IMR-90 (cell line): ENCODE results near the gene SSBP3. TPM values are rescaled to one million over a fixed set of nuclear protein-coding genes. Genes with fewer than 3 reads are reported as not detected.

Source experiments
- ATAC-seq: fragments of 200-7000 bp; cut with Tn5 transposase; 2 replicates; pipeline ENCODE4 v1.9.1; 2020; ENCODE audit warnings: low read depth, mild to moderate bottlenecking, moderate library complexity
- BruUV-seq: library from RNA; stranded (reverse); fragments of 400-500 nt; replicated peaks from 2 replicates; lab custom pipeline; 2021; lab: Mats Ljungman, UMichigan
- CTCF ChIA-PET: fragments of 300-600 bp; formaldehyde crosslinking; extraction: SDS; loops from one replicate; lab custom pipeline; 2021; ENCODE audit warnings: antibody characterized with exemption; lab: Yijun Ruan, JAX
- POLR2A ChIA-PET: fragments of 300-600 bp; sonication (Branson Sonifier 250); formaldehyde crosslinking; loops from one replicate; lab custom pipeline; 2022; ENCODE audit warnings: antibody characterized with exemption; ENCODE audit not compliant: unreplicated experiment; lab: Charles Lee
- DNase-seq: peaks from one replicate; pipeline ENCODE4 v3.0.0; 2013
- H2AFZ ChIP-seq: replicated peaks from 2 replicates; pipeline ENCODE3; 2013; ENCODE audit warnings: low read length, mild to moderate bottlenecking; ENCODE audit not compliant: poor library complexity
- H2AK5ac ChIP-seq: 2 replicates; pipeline ENCODE4 v1.6.1; 2013; ENCODE audit warnings: low read depth, low read length, inconsistent platforms
- H2AK9ac ChIP-seq: replicated peaks from 2 replicates; pipeline ENCODE3; 2013; ENCODE audit warnings: mild to moderate bottlenecking, low read depth, low read length, moderate library complexity; ENCODE audit not compliant: poor library complexity
- H2BK120ac ChIP-seq: 2 replicates; pipeline ENCODE4 v1.6.1; 2013; ENCODE audit warnings: low read depth, low read length, inconsistent platforms
- H2BK15ac ChIP-seq: 3 replicates; pipeline ENCODE4 v1.6.1; 2013; ENCODE audit warnings: low read depth, low read length, inconsistent platforms
- H2BK20ac ChIP-seq: 2 replicates; pipeline ENCODE4 v1.6.1; 2013; ENCODE audit warnings: low read depth, mild to moderate bottlenecking, inconsistent platforms, low read length, moderate library complexity
- H2BK5ac ChIP-seq: 2 replicates; pipeline ENCODE4 v1.6.1; 2013; ENCODE audit warnings: mild to moderate bottlenecking, low read depth, low read length, inconsistent platforms; ENCODE audit not compliant: poor library complexity, severe bottlenecking
- H3K14ac ChIP-seq: replicated peaks from 2 replicates; pipeline ENCODE4 v1.6.1; 2013; ENCODE audit warnings: low read depth, low read length, inconsistent platforms
- H3K18ac ChIP-seq: 2 replicates; pipeline ENCODE4 v1.6.1; 2013; ENCODE audit warnings: low read depth, low read length, control low read depth
- H3K23ac ChIP-seq: 2 replicates; pipeline ENCODE4 v1.6.1; 2013; ENCODE audit warnings: low read depth, low read length, inconsistent platforms
- H3K27ac ChIP-seq: 2 replicates; pipeline ENCODE4 v1.5.1; 2013; ENCODE audit warnings: mild to moderate bottlenecking, control low read depth, low read length; ENCODE audit not compliant: insufficient read depth
- H3K27me3 ChIP-seq: 2 replicates; pipeline ENCODE4 v1.6.1; 2013; ENCODE audit warnings: low read length; ENCODE audit not compliant: control insufficient read depth, insufficient read depth
- H3K36me3 ChIP-seq: 2 replicates; pipeline ENCODE4 v1.6.1; 2013; ENCODE audit warnings: low read length, mixed read lengths; ENCODE audit not compliant: control insufficient read depth, insufficient read depth
- H3K4ac ChIP-seq: 2 replicates; pipeline ENCODE4 v1.6.1; 2013; ENCODE audit warnings: low read depth, low read length, inconsistent platforms
- H3K4me1 ChIP-seq: 2 replicates; pipeline ENCODE4 v1.6.1; 2013; ENCODE audit warnings: low read length, mixed read lengths; ENCODE audit not compliant: control insufficient read depth, insufficient read depth
- H3K4me2 ChIP-seq: 2 replicates; pipeline ENCODE4 v1.6.1; 2013; ENCODE audit warnings: low read depth, mild to moderate bottlenecking, control low read depth, low read length, moderate library complexity
- H3K4me3 ChIP-seq: 2 replicates; pipeline ENCODE4 v1.5.1; 2013; ENCODE audit warnings: low read depth, mild to moderate bottlenecking, control low read depth, low read length, moderate library complexity; ENCODE audit not compliant: insufficient read depth
- H3K56ac ChIP-seq: 2 replicates; pipeline ENCODE4 v1.6.1; 2013; ENCODE audit warnings: low read length, inconsistent platforms; ENCODE audit not compliant: insufficient read depth; ENCODE audit errors: extremely low read depth
- H3K79me1 ChIP-seq, 2 experiments: 2 replicates each; pipeline ENCODE4 v1.6.1; 2013; ENCODE audit warnings: low read length in 2 of 2, inconsistent platforms in 1 of 2, low read depth in 1 of 2
- H3K9ac ChIP-seq: 2 replicates; pipeline ENCODE4 v1.6.1; 2013; ENCODE audit warnings: low read depth, low read length, control low read depth
- H3K9me1 ChIP-seq: 2 replicates; pipeline ENCODE4 v1.6.1; 2013; ENCODE audit warnings: low read length, inconsistent platforms; ENCODE audit not compliant: insufficient read depth
- H3K9me3 ChIP-seq: 2 replicates; pipeline ENCODE4 v1.6.1; 2013; ENCODE audit warnings: low read length; ENCODE audit not compliant: control insufficient read depth, insufficient read depth
- H4K20me1 ChIP-seq: 2 replicates; pipeline ENCODE4 v1.6.1; 2013; ENCODE audit warnings: low read length, inconsistent platforms; ENCODE audit not compliant: insufficient read depth
- H4K5ac ChIP-seq: 2 replicates; pipeline ENCODE4 v1.6.1; 2013; ENCODE audit warnings: mild to moderate bottlenecking, low read depth, low read length, control low read depth
- H4K8ac ChIP-seq, 2 experiments: 2 replicates each; pipeline ENCODE4 v1.6.1; 2013; ENCODE audit warnings: low read depth in 2 of 2, low read length in 2 of 2, control low read depth in 1 of 2, inconsistent platforms in 1 of 2
- H4K91ac ChIP-seq: 2 replicates; pipeline ENCODE4 v1.6.1; 2013; ENCODE audit warnings: low read depth, low read length, inconsistent platforms; ENCODE audit not compliant: insufficient read depth
- BHLHE40 ChIP-seq: fragments of 150-350 bp; IDR thresholded peaks from 2 replicates; pipeline ENCODE4 v1.6.1; 2016; ENCODE audit warnings: mild to moderate bottlenecking, low read depth, low read length
- CEBPB ChIP-seq: IDR thresholded peaks from 2 replicates; pipeline ENCODE4 v1.6.1; 2012; ENCODE audit warnings: low read depth, low read length, improper control_type of control experiment
- CTCF ChIP-seq: conservative IDR thresholded peaks from 2 replicates; pipeline ENCODE4 v1.5.1; 2012; ENCODE audit warnings: mild to moderate bottlenecking, low read depth, low read length, improper control_type of control experiment
- FOS ChIP-seq: fragments of 150-350 bp; IDR thresholded peaks from 2 replicates; pipeline ENCODE4 v1.6.1; 2016; ENCODE audit warnings: low read depth, low read length
- MAFK ChIP-seq: IDR thresholded peaks from 2 replicates; pipeline ENCODE4 v1.6.1; 2012; ENCODE audit warnings: low read depth, low read length, improper control_type of control experiment
- MAZ ChIP-seq: IDR thresholded peaks from 2 replicates; pipeline ENCODE4 v1.6.1; 2012; ENCODE audit warnings: low read depth, mild to moderate bottlenecking, low read length, improper control_type of control experiment, moderate library complexity, borderline replicate concordance
- MXI1 ChIP-seq: IDR thresholded peaks from 2 replicates; pipeline ENCODE4 v1.6.1; 2012; ENCODE audit warnings: low read depth, mild to moderate bottlenecking, low read length, moderate library complexity, borderline replicate concordance
- NFE2L2 ChIP-seq: fragments of 150-350 bp; IDR thresholded peaks from 2 replicates; pipeline ENCODE4 v1.6.1; 2016; ENCODE audit warnings: low read depth, mild to moderate bottlenecking, low read length
- POLR2A ChIP-seq: IDR thresholded peaks from 2 replicates; pipeline ENCODE4 v1.6.1; 2012; ENCODE audit warnings: mild to moderate bottlenecking, low read depth, low read length
- RAD21 ChIP-seq: IDR thresholded peaks from 2 replicates; pipeline ENCODE4 v1.6.1; 2012; ENCODE audit warnings: low read length, improper control_type of control experiment
- RCOR1 ChIP-seq: IDR thresholded peaks from 2 replicates; pipeline ENCODE4 v1.6.1; 2012; ENCODE audit warnings: mild to moderate bottlenecking, low read length, improper control_type of control experiment; ENCODE audit not compliant: insufficient replicate concordance
- SMC3 ChIP-seq: fragments of 150-350 bp; IDR thresholded peaks from 2 replicates; pipeline ENCODE4 v1.6.1; 2016; ENCODE audit warnings: low read depth, mild to moderate bottlenecking, antibody characterized with exemption, low read length, moderate library complexity
- WGBS, 2 experiments: methylation state at CpG; one replicate each; pipeline versions ENCODE4 v1.1.5 to v1.1.7; 2013; ENCODE audit warnings: missing lambda C conversion rate in 2 of 2; ENCODE audit not compliant: insufficient read length in 1 of 2; ENCODE audit errors: extremely low coverage in 2 of 2; 5-methylcytosine and 5-hydroxymethylcytosine counted together
- dilution Hi-C: fragments of 300-500 bp; cut with HindIII; formaldehyde crosslinking; loops from one replicate; pipeline ENCODE4 v1.14.3; 2018; ENCODE audit warnings: low sequenced_read_pairs; ENCODE audit not compliant: unreplicated experiment
- in situ Hi-C: fragments of 300-500 bp; cut with MboI; formaldehyde crosslinking; loops from 3 replicates; pipeline ENCODE4 v1.14.3; 2019; ENCODE audit warnings: low sequenced_read_pairs, inconsistent platforms, mixed read lengths
- intact Hi-C: fragments of 100-400 bp; cut with micrococcal nuclease; formaldehyde crosslinking; loops from 2 replicates; pipeline ENCODE4 v1.10.0; 2022
- polyA plus RNA-seq, 3 experiments: library from polyadenylated mRNA; depleted of rRNA; stranded (reverse); fragments of >200 nt; gene quantifications; 2 replicates each; pipeline ENCODE4 v1.2.3, GENCODE V29; 2012; ENCODE audit warnings: low replicate concordance in 1 of 3
- total RNA-seq: library from RNA; depleted of rRNA; stranded (reverse); fragments of >200 nt; gene quantifications from 2 replicates; pipeline ENCODE4 v1.2.3, GENCODE V29; 2012
- TF ChIP-seq, protein P1 (sequence below): fragments of 150-350 bp; IDR thresholded peaks from 2 replicates; pipeline ENCODE4 v1.6.1; 2017; ENCODE audit warnings: mild to moderate bottlenecking, antibody characterized with exemption, low read length, low read depth

SSBP3 gene
- total and polyA plus RNA-seq, 2 of the 4 experiments (the other 2 are of a cell fraction), result 10.9 to 39.6 TPM

- TF ChIP-seq CEBPB, result no peak
These were observed 227.7 kb downstream of the SSBP3 start (continued) for GRCh38 chr1:54178296-54179070.

DNA sequence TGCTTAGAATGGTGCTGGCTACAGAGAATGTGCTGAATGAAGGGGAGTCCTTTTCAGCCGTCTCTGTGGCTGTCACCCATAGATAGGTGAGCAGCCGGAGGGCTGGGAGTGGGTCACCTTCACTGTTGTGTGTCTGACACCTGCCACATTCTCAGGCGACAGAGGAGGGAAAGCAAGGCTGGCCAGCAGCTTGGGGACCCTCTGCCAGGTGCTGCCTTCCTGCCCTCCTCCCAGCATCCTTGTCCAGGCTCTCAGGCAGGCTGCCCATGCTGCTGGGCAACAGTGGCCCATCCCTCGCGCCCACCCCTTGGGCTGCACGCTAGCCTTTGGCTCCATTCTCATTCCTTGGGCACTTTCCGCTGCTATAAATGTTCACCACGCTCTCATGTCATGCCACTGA lies 228.5 kb downstream of the SSBP3 start:
- H3K4me1 ChIP-seq, result no peaks in the 10 kb centered on the region
- DNase-seq (no peak), ATAC-seq (no peak)
- peaks cover 2% of the 10 kb centered on the region; the same call in 1 of the 2 replicates for H3K36me3 ChIP-seq
- H3K27me3 ChIP-seq, result no peaks in the 10 kb centered on the region
- intact Hi-C loops (no loop called here), dilution Hi-C loops (no loop called here), in situ Hi-C loops (no loop called here)
- H3K18ac ChIP-seq, result no peak overlapping the region
- no peak overlapping the region for H3K14ac ChIP-seq
- H3K23ac ChIP-seq, result no peak overlapping the region
- H2BK15ac ChIP-seq, result no peak overlapping the region
- H3K9ac ChIP-seq, result no peak overlapping the region
- no peak overlapping the region for H2BK5ac ChIP-seq
- H4K20me1 ChIP-seq, result no peaks in the 10 kb centered on the region
- no peak overlapping the region for H3K56ac ChIP-seq
- no peaks in the 10 kb centered on the region for H3K9me3 ChIP-seq
- no peak overlapping the region for H3K4me3 ChIP-seq
- no peak overlapping the region for H3K27ac ChIP-seq
- TF ChIP-seq MXI1 (no peak), CEBPB (no peak), NFE2L2 (no peak), MAZ (no peak), RCOR1 (no peak), POLR2A (no peak), MAFK (no peak), RAD21 (no peak), BHLHE40 (no peak), FOS (no peak), SMC3 (no peak), CTCF (no peak)
- TF ChIP-seq, protein P1, sequence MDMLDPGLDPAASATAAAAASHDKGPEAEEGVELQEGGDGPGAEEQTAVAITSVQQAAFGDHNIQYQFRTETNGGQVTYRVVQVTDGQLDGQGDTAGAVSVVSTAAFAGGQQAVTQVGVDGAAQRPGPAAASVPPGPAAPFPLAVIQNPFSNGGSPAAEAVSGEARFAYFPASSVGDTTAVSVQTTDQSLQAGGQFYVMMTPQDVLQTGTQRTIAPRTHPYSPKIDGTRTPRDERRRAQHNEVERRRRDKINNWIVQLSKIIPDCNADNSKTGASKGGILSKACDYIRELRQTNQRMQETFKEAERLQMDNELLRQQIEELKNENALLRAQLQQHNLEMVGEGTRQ, result no peak
- POLR2A ChIA-PET, result no interaction called here
- BruUV-seq, result no TSS peak
- H2AK5ac ChIP-seq, result no peak overlapping the region
- no peak overlapping the region for H2BK20ac ChIP-seq
- WGBS, 2 experiments, result 83% methylated on average over 1 of the region's 8 CpGs; no CpG with 5 or more reads in 1 of the 2 experiments
- no peak overlapping the region for H3K4me2 ChIP-seq
- H3K79me1 ChIP-seq, result no peaks in the 10 kb centered on the region
- no peak overlapping the region for H2AK9ac ChIP-seq
- H2AFZ ChIP-seq, result no peak overlapping the region
- no peaks in the 10 kb centered on the region for H3K9me1 ChIP-seq
- CTCF ChIA-PET, result no interaction called here
- no peak overlapping the region for H4K5ac ChIP-seq
- H4K91ac ChIP-seq, result no peak overlapping the region
- H2BK120ac ChIP-seq, result no peak overlapping the region
- no peak overlapping the region for H4K8ac ChIP-seq
- H3K4ac ChIP-seq, result no peak overlapping the region
